Activated B cell treated with CpG ODN at 0.5 μM for 24 hours (primary cell): ENCODE data around the gene TAC4. TPM values are rescaled to one million over a fixed set of nuclear protein-coding genes. Genes with fewer than 3 reads are reported as not detected.

Experiments
- ATAC-seq: fragments of 200-7000 bp; cut with Tn5 transposase; one replicate; pipeline ENCODE4 v1.10.0; 2021; ENCODE audit warnings: low read depth, mild to moderate bottlenecking, moderate library complexity
- CTCF ChIA-PET: fragments of 350-600 bp; sonication (Branson Sonifier 250); formaldehyde crosslinking; loops from one replicate; lab custom pipeline; 2021; ENCODE audit warnings: antibody characterized with exemption; lab: Charles Lee
- POLR2A ChIA-PET: fragments of 350-600 bp; sonication (Branson Sonifier 250); formaldehyde crosslinking; loops from one replicate; lab custom pipeline; 2021; ENCODE audit warnings: antibody characterized with exemption; lab: Charles Lee
- DNase-seq: peaks from one replicate; pipeline ENCODE4 v3.0.0; 2022
- H3K27ac Mint-ChIP-seq: one replicate; pipeline ENCODE4 v1.8.0; 2020; ENCODE audit warnings: mixed read lengths
- H3K27me3 Mint-ChIP-seq: one replicate; pipeline ENCODE4 v1.8.0; 2021; ENCODE audit warnings: mixed read lengths
- H3K36me3 Mint-ChIP-seq: one replicate; pipeline ENCODE4 v1.8.0; 2021; ENCODE audit warnings: low read depth, mixed read lengths
- H3K4me1 Mint-ChIP-seq: one replicate; pipeline ENCODE4 v1.8.0; 2021; ENCODE audit warnings: mixed read lengths
- H3K4me3 Mint-ChIP-seq: one replicate; pipeline ENCODE4 v1.8.0; 2020; ENCODE audit warnings: mild to moderate bottlenecking, mixed read lengths
- H3K9me3 Mint-ChIP-seq: one replicate; pipeline ENCODE4 v1.8.0; 2020; ENCODE audit warnings: mixed read lengths
- intact Hi-C: fragments of 100-400 bp; cut with micrococcal nuclease; formaldehyde crosslinking; loops from one replicate; pipeline ENCODE4 v1.15.1; 2024
- total RNA-seq: library from RNA; stranded (reverse); gene quantifications from 2 replicates; pipeline ENCODE4 v1.2.3, GENCODE V29; 2022
- TF ChIP-seq, protein P1 (sequence below): fragments of 200-600 bp; IDR thresholded peaks from one replicate; pipeline ENCODE4 v1.8.0; 2022; ENCODE audit warnings: antibody characterized with exemption, mild to moderate bottlenecking

Gene TAC4
- total RNA-seq, 1 donor from 2014 or later: not detected

DNA sequence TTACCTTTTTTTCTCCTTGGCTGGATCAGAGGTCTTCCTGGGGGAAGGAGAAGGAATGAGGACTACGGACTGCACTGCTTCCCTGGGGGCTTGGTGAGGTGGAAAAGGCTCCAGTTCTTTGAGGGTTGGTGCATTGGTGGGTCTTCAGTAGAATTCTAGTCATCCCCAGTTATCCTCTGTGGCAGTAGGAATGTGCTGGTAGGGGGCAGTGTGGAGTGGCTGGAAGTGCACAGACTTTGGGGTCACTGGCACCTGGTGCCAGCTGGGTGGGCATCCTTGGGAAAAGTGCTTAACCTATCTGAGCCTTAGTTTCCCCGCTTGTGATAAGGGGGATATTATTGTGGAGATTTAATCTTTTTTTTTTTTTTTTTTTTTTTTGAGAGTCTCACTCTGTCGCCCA lies 6.3 kb downstream of the TAC4 start:
- ATAC-seq (no peak), DNase-seq (no peak)
- intact Hi-C loops: no loop called here
- Mint-ChIP-seq H3K27me3 (no peaks in the 10 kb centered on the region), H3K9me3 (no peaks in the 10 kb centered on the region), H3K36me3 (peaks cover 6% of the 10 kb centered on the region), H3K27ac (no peak overlapping the region), H3K4me1 (no peaks in the 10 kb centered on the region), H3K4me3 (no peak overlapping the region)
- POLR2A ChIA-PET: no interaction called here
- TF ChIP-seq, protein P1, sequence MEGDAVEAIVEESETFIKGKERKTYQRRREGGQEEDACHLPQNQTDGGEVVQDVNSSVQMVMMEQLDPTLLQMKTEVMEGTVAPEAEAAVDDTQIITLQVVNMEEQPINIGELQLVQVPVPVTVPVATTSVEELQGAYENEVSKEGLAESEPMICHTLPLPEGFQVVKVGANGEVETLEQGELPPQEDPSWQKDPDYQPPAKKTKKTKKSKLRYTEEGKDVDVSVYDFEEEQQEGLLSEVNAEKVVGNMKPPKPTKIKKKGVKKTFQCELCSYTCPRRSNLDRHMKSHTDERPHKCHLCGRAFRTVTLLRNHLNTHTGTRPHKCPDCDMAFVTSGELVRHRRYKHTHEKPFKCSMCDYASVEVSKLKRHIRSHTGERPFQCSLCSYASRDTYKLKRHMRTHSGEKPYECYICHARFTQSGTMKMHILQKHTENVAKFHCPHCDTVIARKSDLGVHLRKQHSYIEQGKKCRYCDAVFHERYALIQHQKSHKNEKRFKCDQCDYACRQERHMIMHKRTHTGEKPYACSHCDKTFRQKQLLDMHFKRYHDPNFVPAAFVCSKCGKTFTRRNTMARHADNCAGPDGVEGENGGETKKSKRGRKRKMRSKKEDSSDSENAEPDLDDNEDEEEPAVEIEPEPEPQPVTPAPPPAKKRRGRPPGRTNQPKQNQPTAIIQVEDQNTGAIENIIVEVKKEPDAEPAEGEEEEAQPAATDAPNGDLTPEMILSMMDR: no peak
- CTCF ChIA-PET: no interaction called here

DNA sequence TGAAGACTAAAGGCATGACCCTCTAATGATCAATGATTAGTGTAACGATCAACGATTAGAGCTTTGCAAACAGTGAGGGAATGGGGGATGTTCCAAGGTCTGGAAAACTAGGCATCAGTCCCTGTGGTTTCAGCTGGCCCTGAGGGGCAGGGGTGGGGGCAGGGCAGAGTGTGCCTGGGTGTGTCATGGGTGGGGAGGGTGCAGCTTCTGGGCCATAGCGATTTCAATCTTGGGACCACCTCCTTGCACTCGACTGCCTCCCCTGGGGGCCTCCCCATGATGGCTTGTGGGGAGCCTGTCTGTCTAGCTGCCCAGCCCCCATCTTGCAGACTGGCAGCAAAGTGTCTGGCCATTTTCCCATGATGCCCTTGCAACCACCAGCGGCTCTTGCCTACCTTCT lies 8.4 kb downstream of the TAC4 start:
- H3K36me3 Mint-ChIP-seq: peaks cover 8% of the 10 kb centered on the region
- POLR2A ChIA-PET: no interaction called here
- TF ChIP-seq, protein P1: no peak
- no peaks in the 10 kb centered on the region for H3K9me3 Mint-ChIP-seq
- no peak overlapping the region for H3K4me3 Mint-ChIP-seq
- no peak overlapping the region for H3K27ac Mint-ChIP-seq
- CTCF ChIA-PET: no interaction called here
- H3K27me3 Mint-ChIP-seq: no peaks in the 10 kb centered on the region
- intact Hi-C loops: no loop called here
- DNase-seq (no peak), ATAC-seq (no peak)
- H3K4me1 Mint-ChIP-seq: peaks cover 11% of the 10 kb centered on the region

DNA sequence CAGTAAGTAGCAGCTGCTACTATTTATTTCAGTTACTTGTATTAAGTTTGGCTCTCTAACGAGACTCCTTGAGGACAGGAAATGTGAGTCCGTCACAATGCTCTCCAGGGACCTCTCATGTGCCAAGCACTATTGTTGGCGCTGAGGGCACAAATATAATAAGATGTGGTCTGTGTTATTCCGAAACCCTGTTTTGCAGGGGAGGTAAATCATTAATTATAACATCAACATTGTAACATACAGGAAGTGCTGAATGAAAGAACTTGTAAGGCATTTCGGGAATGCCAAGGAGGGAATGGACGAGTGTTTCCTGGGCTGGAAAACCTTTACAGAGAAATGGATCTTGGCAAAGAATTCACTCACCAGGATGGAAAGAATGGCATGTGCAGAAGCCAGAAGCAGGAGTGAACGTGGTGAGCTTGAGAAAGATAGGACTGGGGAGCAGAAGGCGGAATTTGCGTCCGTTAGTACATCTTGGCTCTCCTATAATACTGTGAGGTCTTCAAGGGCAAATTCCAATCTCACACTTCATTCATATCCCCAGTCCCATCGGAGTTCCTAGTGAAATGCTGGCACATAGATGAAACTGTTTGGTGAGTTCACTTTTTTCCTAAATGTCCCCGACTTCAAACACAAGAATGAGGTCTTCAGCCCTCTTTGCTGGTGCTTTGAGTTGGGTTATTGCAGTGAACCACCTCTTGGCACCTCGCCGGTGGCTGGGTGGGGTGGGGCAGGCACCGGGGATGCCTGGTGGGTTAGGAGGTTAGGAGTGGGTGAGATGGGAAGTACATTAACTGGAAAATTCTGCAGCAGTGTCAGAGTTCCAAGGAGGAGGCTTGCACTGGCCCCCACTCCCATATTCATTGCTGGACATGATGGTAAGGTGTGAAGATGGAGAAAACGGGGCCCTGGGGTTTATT lies 11.5 kb downstream of the TAC4 start:
- ATAC-seq: no peak
- intact Hi-C loops: no loop called here
- DNase-seq: no peak
- ChIA-PET CTCF (no interaction called here), POLR2A (interaction anchor here (0.6 kb wide), 1 partner anchor 84 kb away, joined by 3 read pairs; no protein-coding TSS in a partner anchor)
- Mint-ChIP-seq H3K4me3 (no peak overlapping the region), H3K36me3 (peaks cover 29% of the 10 kb centered on the region), H3K4me1 (peaks cover 11% of the 10 kb centered on the region), H3K9me3 (no peaks in the 10 kb centered on the region), H3K27me3 (no peaks in the 10 kb centered on the region), H3K27ac (no peak overlapping the region)
- TF ChIP-seq, protein P1: no peak

DNA sequence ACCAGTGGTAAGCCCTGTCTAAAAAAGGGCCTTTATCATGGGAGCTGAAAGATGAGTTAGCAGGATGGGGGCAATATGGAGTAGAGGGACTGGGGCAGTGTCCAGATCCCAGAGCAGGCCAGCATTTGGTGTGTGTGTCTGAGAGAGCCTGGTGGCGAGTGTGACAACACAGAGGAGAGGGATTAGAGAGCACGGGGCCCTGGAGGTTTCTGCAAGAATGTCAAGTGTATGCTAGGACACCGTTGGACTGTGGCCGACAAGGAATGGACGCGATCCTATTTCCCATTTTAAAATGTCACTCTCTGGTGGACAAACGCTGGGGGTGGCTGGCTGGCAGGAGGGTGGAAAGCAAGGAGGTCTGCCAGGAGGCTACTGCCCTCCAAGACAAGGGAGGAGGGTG lies 12.4 kb downstream of the TAC4 start:
- ChIA-PET CTCF (no interaction called here), POLR2A (no interaction called here)
- TF ChIP-seq, protein P1: no peak
- Mint-ChIP-seq H3K4me3 (no peak overlapping the region), H3K4me1 (peaks cover 11% of the 10 kb centered on the region), H3K27me3 (no peaks in the 10 kb centered on the region), H3K9me3 (no peaks in the 10 kb centered on the region), H3K27ac (no peak overlapping the region), H3K36me3 (peaks cover 33% of the 10 kb centered on the region)
- no peak for DNase-seq
- intact Hi-C loops: no loop called here
- no peak for ATAC-seq

DNA sequence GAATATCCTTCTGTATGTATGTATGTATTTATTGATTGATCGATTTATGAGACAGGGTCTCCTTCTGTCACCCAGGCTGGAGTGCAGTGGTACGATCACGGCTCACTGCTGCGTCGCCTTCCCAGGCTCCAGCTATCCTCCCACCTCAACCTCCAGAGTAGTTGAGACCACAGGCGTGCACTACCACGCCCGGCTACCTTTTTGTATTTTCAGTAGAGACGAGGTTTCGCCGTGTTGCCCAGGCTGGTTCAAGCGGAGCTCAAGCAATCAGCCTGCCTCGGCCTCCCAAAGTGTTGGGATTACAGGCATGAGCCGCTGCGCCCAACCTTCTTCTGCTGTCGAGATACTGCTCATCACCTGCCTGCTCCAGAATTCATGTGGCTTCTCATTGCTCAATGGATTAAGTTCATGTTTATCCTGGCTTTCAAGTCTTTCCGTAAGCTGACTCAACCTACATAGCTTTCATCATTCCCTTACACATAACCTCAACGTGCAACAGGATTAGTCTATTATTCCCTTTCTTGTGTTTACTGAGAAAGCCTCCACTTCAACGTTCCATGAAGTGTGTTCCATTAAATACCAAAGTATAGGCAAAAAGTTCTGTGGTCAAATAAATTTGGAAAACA lies 13.6 kb downstream of the TAC4 start:
- DNase-seq (no peak), ATAC-seq (no peak)
- TF ChIP-seq, protein P1: no peak
- ChIA-PET POLR2A (no interaction called here), CTCF (no interaction called here)
- H3K4me1 Mint-ChIP-seq: peaks cover 11% of the 10 kb centered on the region
- intact Hi-C loops: no loop called here
- no peaks in the 10 kb centered on the region for H3K27me3 Mint-ChIP-seq
- no peak overlapping the region for H3K4me3 Mint-ChIP-seq
- peaks cover 40% of the 10 kb centered on the region for H3K36me3 Mint-ChIP-seq
- H3K9me3 Mint-ChIP-seq: no peaks in the 10 kb centered on the region
- no peak overlapping the region for H3K27ac Mint-ChIP-seq
